Liver (tissue), 9 donors: ENCODE results near the gene SPRY2. TPM values are rescaled to one million over a fixed set of nuclear protein-coding genes. Genes with fewer than 3 reads are reported as not detected.

Experiments
- DNase-seq: peaks from one replicate; pipeline ENCODE4 v3.0.0-alpha.2; 2017; ENCODE audit warnings: low spot score
- H3K27ac ChIP-seq, 2 donors: one replicate each; pipeline ENCODE4 v1.7.0; 2013; ENCODE audit warnings: inconsistent platforms in 2 of 2, low read length in 2 of 2, control low read depth in 1 of 2, low read depth in 1 of 2, mild to moderate bottlenecking in 1 of 2
- H3K27me3 ChIP-seq, 4 donors: one replicate each; pipeline versions ENCODE4 v1.6.1 to v1.7.0; 2013; ENCODE audit warnings: low read length in 3 of 4, inconsistent platforms in 1 of 4, mild to moderate bottlenecking in 1 of 4, moderate library complexity in 1 of 4; ENCODE audit not compliant: control insufficient read depth in 4 of 4, insufficient read depth in 4 of 4
- H3K36me3 ChIP-seq, 4 donors: one replicate each; pipeline versions ENCODE4 v1.6.1 to v1.7.0; 2013; ENCODE audit warnings: low read length in 3 of 4, mild to moderate bottlenecking in 3 of 4, low read depth in 1 of 4, moderate library complexity in 1 of 4; ENCODE audit not compliant: control insufficient read depth in 4 of 4, insufficient read depth in 3 of 4
- H3K4me1 ChIP-seq, 4 donors: one replicate each; pipeline versions ENCODE4 v1.6.1 to v1.7.0; 2013; ENCODE audit warnings: low read length in 3 of 4, mild to moderate bottlenecking in 3 of 4, moderate library complexity in 1 of 4; ENCODE audit not compliant: control insufficient read depth in 4 of 4, insufficient read depth in 4 of 4
- H3K4me3 ChIP-seq, 3 donors: one replicate each; pipeline versions ENCODE4 v1.6.1 to v1.7.0; 2013; ENCODE audit warnings: low read length in 3 of 3, control low read depth in 1 of 3, low read depth in 1 of 3, mild to moderate bottlenecking in 1 of 3
- H3K9ac ChIP-seq, 2 donors: one replicate each; pipeline ENCODE4 v1.7.0; 2013; ENCODE audit warnings: low read length in 2 of 2, mild to moderate bottlenecking in 2 of 2, moderate library complexity in 2 of 2, control low read depth in 1 of 2, low read depth in 1 of 2
- H3K9me3 ChIP-seq, 4 donors: one replicate each; pipeline versions ENCODE4 v1.6.1 to v1.7.0; 2013; ENCODE audit warnings: low read length in 3 of 4; ENCODE audit not compliant: control insufficient read depth in 4 of 4
- EGR1 ChIP-seq, 2 donors: IDR thresholded peaks; 2 replicates each; pipeline ENCODE4 v1.6.1; 2016 to 2018; ENCODE audit warnings: antibody characterized with exemption in 2 of 2, low read depth in 2 of 2
- FOXA2 ChIP-seq: IDR thresholded peaks from 2 replicates; pipeline ENCODE4 v1.6.1; 2016; ENCODE audit warnings: antibody characterized with exemption
- GABPA ChIP-seq, 2 donors: IDR thresholded peaks in 1 of 2; conservative IDR thresholded peaks in 1 of 2; 2 replicates each; pipeline ENCODE4 v1.6.1; 2016; ENCODE audit warnings: antibody characterized with exemption in 2 of 2, mild to moderate bottlenecking in 1 of 2, moderate library complexity in 1 of 2
- HNF4A ChIP-seq, 2 donors: conservative IDR thresholded peaks; 2 replicates each; pipeline ENCODE4 v1.6.1; 2016; ENCODE audit warnings: antibody characterized with exemption in 2 of 2, mild to moderate bottlenecking in 2 of 2
- HNF4G ChIP-seq: IDR thresholded peaks from 2 replicates; pipeline ENCODE4 v1.6.1; 2016; ENCODE audit warnings: antibody characterized with exemption
- JUND ChIP-seq, 2 donors: IDR thresholded peaks; 2 replicates each; pipeline ENCODE4 v1.6.1; 2016; ENCODE audit warnings: antibody characterized with exemption in 2 of 2
- NR2F2 ChIP-seq: IDR thresholded peaks from 2 replicates; pipeline ENCODE4 v1.6.1; 2016; ENCODE audit warnings: antibody characterized with exemption
- RAD21 ChIP-seq, 2 donors: IDR thresholded peaks; 2 replicates each; pipeline ENCODE4 v1.6.1; 2016; ENCODE audit warnings: antibody characterized with exemption in 2 of 2, mild to moderate bottlenecking in 2 of 2
- RXRA ChIP-seq, 2 donors: IDR thresholded peaks; 2 replicates each; pipeline ENCODE4 v1.6.1; 2017 to 2018; ENCODE audit warnings: antibody characterized with exemption in 2 of 2, mild to moderate bottlenecking in 1 of 2
- SP1 ChIP-seq: IDR thresholded peaks from 2 replicates; pipeline ENCODE4 v1.6.1; 2018; ENCODE audit warnings: antibody characterized with exemption, mild to moderate bottlenecking
- TAF1 ChIP-seq: conservative IDR thresholded peaks from 2 replicates; pipeline ENCODE4 v1.6.1; 2016; ENCODE audit warnings: antibody characterized with exemption, mild to moderate bottlenecking
- YY1 ChIP-seq: IDR thresholded peaks from 2 replicates; pipeline ENCODE4 v1.6.1; 2016; ENCODE audit warnings: antibody characterized with exemption, mild to moderate bottlenecking
- WGBS: extraction: QIAGEN DNeasy Blood & Tissue Kit; methylation state at CpG from one replicate; pipeline ENCODE4 v1.1.7; 2013; 5-methylcytosine and 5-hydroxymethylcytosine counted together
- polyA plus RNA-seq, 2 donors: library from polyadenylated mRNA; stranded (reverse) in 1 of 2; unstranded in 1 of 2; fragments of 200-250 nt in 1 of 2; fragments of >200 nt in 1 of 2; fragmentation: Nextera tagmentation in 1 of 2; extraction: Ambion mirVana in 1 of 2; gene quantifications; one replicate each; pipeline versions ENCODE4 v1.2.1 to v1.2.3, GENCODE V29; 2013 to 2015
- total RNA-seq, 2 donors: library from RNA; depleted of rRNA; stranded (reverse); fragments of >200 nt; gene quantifications; one replicate each; pipeline ENCODE4 v1.2.3, GENCODE V29; 2014
- TF ChIP-seq, protein P1 (sequence below): fragments of 150-350 bp; IDR thresholded peaks from 2 replicates; pipeline ENCODE4 v1.5.1; 2017; ENCODE audit warnings: improper control_type of control experiment, low read depth, low read length; ENCODE audit not compliant: missing input control
- TF ChIP-seq, protein P2 (sequence below): IDR thresholded peaks from 2 replicates; pipeline ENCODE4 v1.6.1; 2016; ENCODE audit warnings: antibody characterized with exemption, mild to moderate bottlenecking
- TF ChIP-seq, protein P3 (sequence below): IDR thresholded peaks from 2 replicates; pipeline ENCODE4 v1.6.1; 2016; ENCODE audit warnings: antibody characterized with exemption
- TF ChIP-seq, protein P4 (sequence below): IDR thresholded peaks from 2 replicates; pipeline ENCODE4 v1.6.1; 2016; ENCODE audit warnings: antibody characterized with exemption
- TF ChIP-seq, protein P5 (sequence below): IDR thresholded peaks from 2 replicates; pipeline ENCODE4 v1.6.1; 2016; ENCODE audit warnings: antibody characterized with exemption
- donor health status: healthy.
- donor health status: healthy.
- donor health status: healthy.
- donor health status: healthy.
- donor health status: healthy.

The SPRY2 gene, protein sequence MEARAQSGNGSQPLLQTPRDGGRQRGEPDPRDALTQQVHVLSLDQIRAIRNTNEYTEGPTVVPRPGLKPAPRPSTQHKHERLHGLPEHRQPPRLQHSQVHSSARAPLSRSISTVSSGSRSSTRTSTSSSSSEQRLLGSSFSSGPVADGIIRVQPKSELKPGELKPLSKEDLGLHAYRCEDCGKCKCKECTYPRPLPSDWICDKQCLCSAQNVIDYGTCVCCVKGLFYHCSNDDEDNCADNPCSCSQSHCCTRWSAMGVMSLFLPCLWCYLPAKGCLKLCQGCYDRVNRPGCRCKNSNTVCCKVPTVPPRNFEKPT
- total RNA-seq (10 to 100 TPM in 1 of 2 donors, 1 to 10 TPM in 1; 8.8 to 20.1 TPM), polyA plus RNA-seq (1 to 10 TPM; 4.8 to 9.4 TPM)

DNA sequence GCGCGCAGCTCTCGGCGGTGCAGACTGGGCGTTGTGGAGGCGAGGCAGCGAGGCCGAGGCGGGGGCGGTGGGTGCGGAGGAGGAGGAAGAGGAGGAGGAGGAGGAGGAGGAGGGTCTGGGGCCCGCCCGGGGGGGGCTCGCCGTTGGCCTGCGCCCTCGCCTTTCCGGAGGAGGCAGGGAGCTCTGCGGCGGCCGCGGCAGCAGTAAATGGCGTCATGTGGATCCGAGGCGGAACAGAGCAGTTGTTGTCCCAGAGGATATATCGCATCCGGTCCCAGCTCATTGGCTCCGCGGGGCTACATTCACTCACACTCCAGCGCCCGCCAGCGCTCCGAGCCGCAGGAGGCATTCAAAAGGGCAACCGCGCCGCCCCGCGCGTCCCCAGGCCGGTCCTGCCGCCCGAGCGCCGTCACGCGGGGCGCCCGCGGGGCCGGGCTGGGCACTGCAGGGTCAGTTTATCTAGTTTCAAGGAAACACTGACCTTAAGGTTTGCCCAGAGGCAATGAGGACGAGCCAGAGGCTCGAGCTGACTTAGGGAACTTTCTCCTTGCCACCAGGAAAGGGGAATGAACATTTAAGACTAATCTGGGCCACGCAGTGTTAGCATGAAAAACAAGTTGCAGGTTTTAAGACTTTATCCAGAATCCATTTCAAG, at the start of gene SPRY2:
TSS of gene SPRY2 (minus strand) at position 26 of the 655 bp plus-strand sequence. CDS start 3,421 bp downstream, outside the sequence.
- Histone ChIP-seq H3K4me3 (peak within 1 kb of the TSS; percentile 78 to 95 (median 94)), H3K9ac (peak within 1 kb of the TSS; percentile 86 to 98), H3K36me3 (peaks cover 0 to 7% (median 0%) of the 10 kb centered on the region in 4 donors), H3K27ac (peak within 1 kb of the TSS; percentile 97 to 98), H3K4me1 (peaks cover 5 to 27% (median 19%) of the 10 kb centered on the region in 4 donors), H3K9me3 (no peaks in the 10 kb centered on the region), H3K27me3 (no peaks in the 10 kb centered on the region)
- TF ChIP-seq EGR1 (IDR thresholded peaks at IDR 0.05; ENCODE audit: low read depth in 2 of 2) (peak; percentile 68 to 90), NR2F2 (peak; percentile 21), JUND (IDR thresholded peaks at IDR 0.05) (peak in 1 of 2 donors; percentile 27), RAD21 (IDR thresholded peaks at IDR 0.05) (peak in 1 of 2 donors; percentile 46), HNF4G (no peak), RXRA (IDR thresholded peaks at IDR 0.05) (peak; percentile 20 to 47), TAF1 (peak; percentile 74), GABPA (IDR thresholded peaks at IDR 0.05 in 1 of 2, conservative IDR thresholded peaks at IDR 0.05 in 1 of 2) (peak; percentile 30 to 63), SP1 (peak; percentile 49), FOXA2 (no peak), HNF4A (conservative IDR thresholded peaks at IDR 0.05) (peak in 1 of 2 donors; percentile 43), YY1 (peak; percentile 91)
- TF ChIP-seq, protein P1, sequence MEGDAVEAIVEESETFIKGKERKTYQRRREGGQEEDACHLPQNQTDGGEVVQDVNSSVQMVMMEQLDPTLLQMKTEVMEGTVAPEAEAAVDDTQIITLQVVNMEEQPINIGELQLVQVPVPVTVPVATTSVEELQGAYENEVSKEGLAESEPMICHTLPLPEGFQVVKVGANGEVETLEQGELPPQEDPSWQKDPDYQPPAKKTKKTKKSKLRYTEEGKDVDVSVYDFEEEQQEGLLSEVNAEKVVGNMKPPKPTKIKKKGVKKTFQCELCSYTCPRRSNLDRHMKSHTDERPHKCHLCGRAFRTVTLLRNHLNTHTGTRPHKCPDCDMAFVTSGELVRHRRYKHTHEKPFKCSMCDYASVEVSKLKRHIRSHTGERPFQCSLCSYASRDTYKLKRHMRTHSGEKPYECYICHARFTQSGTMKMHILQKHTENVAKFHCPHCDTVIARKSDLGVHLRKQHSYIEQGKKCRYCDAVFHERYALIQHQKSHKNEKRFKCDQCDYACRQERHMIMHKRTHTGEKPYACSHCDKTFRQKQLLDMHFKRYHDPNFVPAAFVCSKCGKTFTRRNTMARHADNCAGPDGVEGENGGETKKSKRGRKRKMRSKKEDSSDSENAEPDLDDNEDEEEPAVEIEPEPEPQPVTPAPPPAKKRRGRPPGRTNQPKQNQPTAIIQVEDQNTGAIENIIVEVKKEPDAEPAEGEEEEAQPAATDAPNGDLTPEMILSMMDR = peak; percentile 30
- TF ChIP-seq, protein P2, sequence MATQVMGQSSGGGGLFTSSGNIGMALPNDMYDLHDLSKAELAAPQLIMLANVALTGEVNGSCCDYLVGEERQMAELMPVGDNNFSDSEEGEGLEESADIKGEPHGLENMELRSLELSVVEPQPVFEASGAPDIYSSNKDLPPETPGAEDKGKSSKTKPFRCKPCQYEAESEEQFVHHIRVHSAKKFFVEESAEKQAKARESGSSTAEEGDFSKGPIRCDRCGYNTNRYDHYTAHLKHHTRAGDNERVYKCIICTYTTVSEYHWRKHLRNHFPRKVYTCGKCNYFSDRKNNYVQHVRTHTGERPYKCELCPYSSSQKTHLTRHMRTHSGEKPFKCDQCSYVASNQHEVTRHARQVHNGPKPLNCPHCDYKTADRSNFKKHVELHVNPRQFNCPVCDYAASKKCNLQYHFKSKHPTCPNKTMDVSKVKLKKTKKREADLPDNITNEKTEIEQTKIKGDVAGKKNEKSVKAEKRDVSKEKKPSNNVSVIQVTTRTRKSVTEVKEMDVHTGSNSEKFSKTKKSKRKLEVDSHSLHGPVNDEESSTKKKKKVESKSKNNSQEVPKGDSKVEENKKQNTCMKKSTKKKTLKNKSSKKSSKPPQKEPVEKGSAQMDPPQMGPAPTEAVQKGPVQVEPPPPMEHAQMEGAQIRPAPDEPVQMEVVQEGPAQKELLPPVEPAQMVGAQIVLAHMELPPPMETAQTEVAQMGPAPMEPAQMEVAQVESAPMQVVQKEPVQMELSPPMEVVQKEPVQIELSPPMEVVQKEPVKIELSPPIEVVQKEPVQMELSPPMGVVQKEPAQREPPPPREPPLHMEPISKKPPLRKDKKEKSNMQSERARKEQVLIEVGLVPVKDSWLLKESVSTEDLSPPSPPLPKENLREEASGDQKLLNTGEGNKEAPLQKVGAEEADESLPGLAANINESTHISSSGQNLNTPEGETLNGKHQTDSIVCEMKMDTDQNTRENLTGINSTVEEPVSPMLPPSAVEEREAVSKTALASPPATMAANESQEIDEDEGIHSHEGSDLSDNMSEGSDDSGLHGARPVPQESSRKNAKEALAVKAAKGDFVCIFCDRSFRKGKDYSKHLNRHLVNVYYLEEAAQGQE = peak; percentile 73
- TF ChIP-seq, protein P3, sequence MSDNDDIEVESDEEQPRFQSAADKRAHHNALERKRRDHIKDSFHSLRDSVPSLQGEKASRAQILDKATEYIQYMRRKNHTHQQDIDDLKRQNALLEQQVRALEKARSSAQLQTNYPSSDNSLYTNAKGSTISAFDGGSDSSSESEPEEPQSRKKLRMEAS = peak; percentile 37
- TF ChIP-seq, protein P4, sequence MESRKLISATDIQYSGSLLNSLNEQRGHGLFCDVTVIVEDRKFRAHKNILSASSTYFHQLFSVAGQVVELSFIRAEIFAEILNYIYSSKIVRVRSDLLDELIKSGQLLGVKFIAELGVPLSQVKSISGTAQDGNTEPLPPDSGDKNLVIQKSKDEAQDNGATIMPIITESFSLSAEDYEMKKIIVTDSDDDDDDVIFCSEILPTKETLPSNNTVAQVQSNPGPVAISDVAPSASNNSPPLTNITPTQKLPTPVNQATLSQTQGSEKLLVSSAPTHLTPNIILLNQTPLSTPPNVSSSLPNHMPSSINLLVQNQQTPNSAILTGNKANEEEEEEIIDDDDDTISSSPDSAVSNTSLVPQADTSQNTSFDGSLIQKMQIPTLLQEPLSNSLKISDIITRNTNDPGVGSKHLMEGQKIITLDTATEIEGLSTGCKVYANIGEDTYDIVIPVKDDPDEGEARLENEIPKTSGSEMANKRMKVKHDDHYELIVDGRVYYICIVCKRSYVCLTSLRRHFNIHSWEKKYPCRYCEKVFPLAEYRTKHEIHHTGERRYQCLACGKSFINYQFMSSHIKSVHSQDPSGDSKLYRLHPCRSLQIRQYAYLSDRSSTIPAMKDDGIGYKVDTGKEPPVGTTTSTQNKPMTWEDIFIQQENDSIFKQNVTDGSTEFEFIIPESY = no peak
- TF ChIP-seq, protein P5, sequence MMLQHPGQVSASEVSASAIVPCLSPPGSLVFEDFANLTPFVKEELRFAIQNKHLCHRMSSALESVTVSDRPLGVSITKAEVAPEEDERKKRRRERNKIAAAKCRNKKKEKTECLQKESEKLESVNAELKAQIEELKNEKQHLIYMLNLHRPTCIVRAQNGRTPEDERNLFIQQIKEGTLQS = no peak
- WGBS = under 1% methylated on average over 54 of the region's 54 CpGs
- DNase-seq = peak; percentile 78
